MM.1S (cell line): ENCODE measurements around the gene KRTAP13-4.

Experiments
- DNase-seq: peaks from one replicate; pipeline ENCODE4 v3.0.0-alpha.2; 2015
- H2AFZ ChIP-seq: fragments of 300-600 bp; sonication (generic); 2 replicates; pipeline ENCODE4 v1.6.0; 2016; ENCODE audit warnings: antibody characterized with exemption, low read length
- H3F3A ChIP-seq: fragments of 300-600 bp; sonication (generic); 2 replicates; pipeline ENCODE4 v1.6.1; 2016; ENCODE audit warnings: mild to moderate bottlenecking, antibody characterized with exemption, low read length, moderate library complexity, mixed read lengths; ENCODE audit not compliant: insufficient read depth
- H3K27ac ChIP-seq: fragments of 300-600 bp; sonication (generic); 2 replicates; pipeline ENCODE4 v1.5.1; 2016; ENCODE audit warnings: mild to moderate bottlenecking, low read length
- H3K27me3 ChIP-seq: fragments of 300-600 bp; sonication (generic); replicated peaks from 2 replicates; pipeline ENCODE4 v1.6.0; 2016; ENCODE audit warnings: low read length; ENCODE audit not compliant: insufficient read depth
- H3K36me3 ChIP-seq: fragments of 300-600 bp; sonication (generic); replicated peaks from 2 replicates; pipeline ENCODE4 v1.6.1; 2016; ENCODE audit warnings: mild to moderate bottlenecking, low read length, mixed read lengths; ENCODE audit not compliant: insufficient read depth
- H3K4me1 ChIP-seq: fragments of 300-600 bp; sonication (generic); 2 replicates; pipeline ENCODE4 v1.6.1; 2016; ENCODE audit warnings: low read length, mixed read lengths
- H3K4me2 ChIP-seq: fragments of 300-600 bp; sonication (generic); 2 replicates; pipeline ENCODE4 v1.6.0; 2016; ENCODE audit warnings: low read depth, low read length
- H3K4me3 ChIP-seq: fragments of 300-600 bp; sonication (generic); 2 replicates; pipeline ENCODE4 v1.5.1; 2016; ENCODE audit warnings: low read length, mixed read lengths
- H3K79me2 ChIP-seq: fragments of 300-600 bp; sonication (generic); 2 replicates; pipeline ENCODE4 v1.6.1; 2016; ENCODE audit warnings: mixed run types, low read length, mixed read lengths
- H3K9ac ChIP-seq: fragments of 300-600 bp; sonication (generic); 2 replicates; pipeline ENCODE4 v1.6.1; 2016; ENCODE audit warnings: low read length, mixed read lengths
- H3K9me2 ChIP-seq: fragments of 300-600 bp; sonication (generic); replicated peaks from 2 replicates; pipeline ENCODE4 v1.6.1; 2016; ENCODE audit warnings: mild to moderate bottlenecking, low read length, mixed read lengths; ENCODE audit not compliant: insufficient read depth
- H3K9me3 ChIP-seq: fragments of 300-600 bp; sonication (generic); replicated peaks from 2 replicates; pipeline ENCODE4 v1.6.1; 2016; ENCODE audit warnings: mild to moderate bottlenecking, low read length, mixed read lengths; ENCODE audit not compliant: insufficient read depth
- H4K20me1 ChIP-seq: fragments of 300-600 bp; sonication (generic); 2 replicates; pipeline ENCODE4 v1.6.1; 2016; ENCODE audit warnings: mild to moderate bottlenecking, low read length, moderate library complexity, mixed read lengths; ENCODE audit not compliant: insufficient read depth
- CTCF ChIP-seq: fragments of 300-600 bp; sonication (generic); IDR thresholded peaks from 2 replicates; pipeline ENCODE4 v1.5.1; 2016; ENCODE audit warnings: antibody characterized with exemption, low read length, mixed read lengths
- EZH2 ChIP-seq: fragments of 300-600 bp; sonication (generic); optimal IDR thresholded peaks from 2 replicates; pipeline ENCODE3; 2017; ENCODE audit warnings: low read depth, mild to moderate bottlenecking, antibody characterized with exemption, low read length, mixed read lengths
- EZH2phosphoT487 ChIP-seq: fragments of 300-600 bp; sonication (generic); IDR thresholded peaks from 2 replicates; pipeline ENCODE4 v1.6.1; 2018; ENCODE audit warnings: antibody characterized with exemption, low read length

KRTAP13-4 gene

GRCh38 chr21:30480145-30480544 lies 50.1 kb downstream of the KRTAP13-4 start, which contains the start of gene KRTAP19-1:
Gene KRTAP19-1, minus strand, starts transcription at chr21:30480367. Its CDS starts 50 bp downstream, at chr21:30480317.
- H3K9me2 ChIP-seq: no peaks in the 10 kb centered on the region
- no peaks in the 10 kb centered on the region for H3K9me3 ChIP-seq
- no peaks in the 10 kb centered on the region for H3F3A ChIP-seq
- TF ChIP-seq EZH2: no peak
- TF ChIP-seq CTCF: no peak
- no peak for TF ChIP-seq EZH2phosphoT487
- H3K79me2 ChIP-seq: no peaks in the 10 kb centered on the region
- H3K4me2 ChIP-seq: no peak within 1 kb of the TSS
- H2AFZ ChIP-seq: no peak within 1 kb of the TSS
- no peak within 1 kb of the TSS for H3K9ac ChIP-seq
- no peaks in the 10 kb centered on the region for H3K27me3 ChIP-seq
- no peak within 1 kb of the TSS for H3K27ac ChIP-seq
- no peaks in the 10 kb centered on the region for H4K20me1 ChIP-seq
- no peaks in the 10 kb centered on the region for H3K4me1 ChIP-seq
- no peaks in the 10 kb centered on the region for H3K36me3 ChIP-seq
- DNase-seq: no peak
- H3K4me3 ChIP-seq: no peak within 1 kb of the TSS
